Measurements from ENCODE around the gene TNNI2.

Gene TNNI2

DNA sequence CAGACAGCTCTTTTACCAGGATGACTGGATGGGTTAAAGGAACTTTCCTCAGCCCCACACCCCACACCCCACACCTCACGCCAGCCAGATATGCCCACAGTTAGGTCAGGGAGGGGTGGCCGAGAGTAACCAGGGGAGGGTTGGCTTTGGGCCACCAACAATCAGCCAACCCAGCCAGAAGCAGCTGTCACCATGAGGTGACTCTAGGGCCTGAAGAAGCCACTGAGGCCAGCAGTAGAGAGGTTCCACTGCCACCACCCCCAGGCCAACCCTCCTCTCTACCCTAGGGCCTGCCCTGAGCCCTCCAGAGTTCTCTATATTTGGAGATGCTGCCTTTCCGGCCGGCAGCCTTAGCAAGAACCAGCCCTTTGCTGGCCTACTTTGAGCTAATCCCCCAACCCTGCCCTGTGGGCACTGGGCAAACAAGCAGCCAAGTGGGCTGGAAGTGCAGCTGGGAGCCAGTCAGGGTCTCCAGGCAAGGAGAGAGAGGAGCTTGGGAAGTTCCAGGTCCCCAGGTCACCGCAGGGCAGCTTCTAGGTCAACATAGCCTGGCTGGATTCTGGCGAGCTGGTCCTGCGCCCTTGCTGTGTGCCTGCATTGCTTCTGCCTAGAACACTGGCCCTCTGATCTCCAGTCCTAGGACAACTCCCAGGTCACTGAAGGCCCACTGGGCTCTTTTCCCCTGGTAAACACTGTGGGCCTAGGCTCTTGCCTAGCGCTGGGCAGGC is 16.0 kb upstream of the TNNI2 start:
- no peak for DNase-seq

GRCh38 chr11:1823376-1824220 is 15.2 kb upstream of the TNNI2 start:
- DNase-seq = no peak

DNA sequence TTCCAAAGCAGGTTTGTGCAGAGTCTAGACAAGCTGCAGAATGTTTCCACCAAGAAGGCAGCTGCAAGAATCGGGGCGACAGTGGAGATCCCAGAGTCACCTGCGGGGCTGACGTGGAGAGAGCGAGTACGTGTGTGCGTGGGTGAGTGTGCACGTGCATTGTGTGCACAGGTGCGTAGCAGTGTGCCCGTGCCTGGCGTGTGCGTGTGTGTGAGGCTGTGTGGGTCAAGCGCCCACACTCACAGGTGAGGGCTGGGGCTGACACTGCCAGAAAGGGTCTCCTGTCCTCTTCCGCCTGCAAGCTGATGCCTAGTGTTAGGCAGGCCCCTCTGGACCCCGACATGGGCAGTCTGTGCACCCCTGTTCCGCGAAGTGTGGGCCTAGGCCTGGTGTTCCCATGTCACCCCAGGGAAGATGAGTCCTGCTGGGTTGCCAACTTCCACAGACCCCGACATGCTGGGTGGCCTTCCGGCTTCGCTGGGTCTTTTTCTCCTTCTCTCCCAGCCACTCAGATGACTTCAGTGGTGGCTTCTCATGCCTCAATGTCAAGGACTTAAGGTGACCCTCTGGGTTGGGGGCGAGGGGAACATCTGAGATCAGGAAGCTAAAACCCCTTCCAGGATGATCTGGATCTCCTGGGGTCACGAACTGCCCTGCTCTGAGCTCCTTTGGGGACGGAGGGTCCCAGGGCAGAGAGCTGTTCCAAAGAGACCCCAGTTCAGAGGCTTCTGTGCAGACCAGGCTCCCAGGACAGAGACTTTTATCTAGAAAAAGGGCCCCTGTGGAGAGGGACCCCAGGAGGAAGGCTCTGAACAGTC is 14.4 kb upstream of the TNNI2 start:
- no peak for DNase-seq

DNA sequence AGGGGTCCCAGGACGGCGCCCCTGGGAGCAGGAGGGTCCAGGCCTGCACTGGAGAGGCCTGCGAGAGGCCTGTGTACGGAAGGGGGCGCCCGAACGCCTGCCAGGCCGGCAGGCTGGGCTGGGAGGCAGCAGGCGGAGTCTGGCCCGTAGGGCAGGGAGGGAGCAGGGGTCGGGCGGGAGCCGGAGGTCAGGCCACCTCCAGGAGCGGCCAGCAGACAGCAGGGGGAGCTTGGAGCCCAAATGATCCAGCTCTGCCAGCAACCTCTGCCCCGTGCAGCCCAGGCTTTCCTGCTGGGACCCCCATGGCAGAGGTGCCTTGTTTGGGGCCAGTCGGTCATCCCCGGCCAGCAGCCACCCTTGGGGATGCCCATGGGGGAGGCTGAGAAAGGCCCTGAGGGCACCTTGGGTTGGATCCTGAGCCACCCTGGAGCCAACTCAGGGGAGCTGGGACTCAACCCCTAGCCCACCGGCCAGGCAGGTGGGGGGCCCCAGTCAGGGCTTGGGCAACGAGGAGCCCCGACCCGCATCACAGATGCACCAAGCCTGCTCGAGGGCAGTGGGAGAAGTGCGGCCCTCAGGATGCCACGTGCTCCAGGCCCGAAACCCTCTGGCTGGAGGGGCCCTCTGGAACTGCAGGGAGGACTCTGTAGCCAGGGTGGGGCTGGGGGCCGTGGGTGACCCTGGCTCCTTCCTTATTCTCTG is 13.6 kb upstream of the TNNI2 start:
- no peak for DNase-seq

DNA sequence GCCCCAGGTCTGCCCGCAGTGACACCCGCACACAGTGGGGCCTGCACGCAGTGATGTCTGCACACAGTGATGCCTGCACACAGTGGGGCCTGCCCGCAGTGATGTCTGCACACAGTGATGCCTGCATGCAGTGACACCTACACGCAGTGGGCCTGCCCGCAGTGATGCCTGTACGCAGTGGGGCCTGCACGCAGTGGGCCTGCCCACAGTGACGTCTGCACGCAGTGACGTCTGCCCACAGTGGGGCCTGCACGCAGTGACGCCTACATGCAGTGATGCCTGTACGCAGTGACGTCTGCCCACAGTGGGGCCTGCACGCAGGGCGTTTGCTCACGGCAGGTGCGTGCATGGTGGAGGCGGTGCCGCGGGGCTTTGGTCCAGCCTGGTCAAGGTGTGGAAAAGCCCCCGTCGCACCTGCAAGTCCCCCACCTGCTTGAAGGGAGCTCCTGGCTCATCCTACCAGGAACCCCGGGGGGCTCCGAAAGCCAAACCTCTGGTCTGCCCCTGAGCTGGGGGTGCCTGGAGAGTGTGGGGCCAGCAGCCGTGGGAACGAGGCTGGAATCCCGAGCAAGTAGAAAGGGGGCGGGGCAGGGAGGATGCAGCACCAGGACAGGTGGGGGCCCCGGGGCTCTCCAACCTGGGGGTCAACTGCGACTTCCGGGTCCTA is 12.9 kb upstream of the TNNI2 start:
- DNase-seq = no peak

DNA sequence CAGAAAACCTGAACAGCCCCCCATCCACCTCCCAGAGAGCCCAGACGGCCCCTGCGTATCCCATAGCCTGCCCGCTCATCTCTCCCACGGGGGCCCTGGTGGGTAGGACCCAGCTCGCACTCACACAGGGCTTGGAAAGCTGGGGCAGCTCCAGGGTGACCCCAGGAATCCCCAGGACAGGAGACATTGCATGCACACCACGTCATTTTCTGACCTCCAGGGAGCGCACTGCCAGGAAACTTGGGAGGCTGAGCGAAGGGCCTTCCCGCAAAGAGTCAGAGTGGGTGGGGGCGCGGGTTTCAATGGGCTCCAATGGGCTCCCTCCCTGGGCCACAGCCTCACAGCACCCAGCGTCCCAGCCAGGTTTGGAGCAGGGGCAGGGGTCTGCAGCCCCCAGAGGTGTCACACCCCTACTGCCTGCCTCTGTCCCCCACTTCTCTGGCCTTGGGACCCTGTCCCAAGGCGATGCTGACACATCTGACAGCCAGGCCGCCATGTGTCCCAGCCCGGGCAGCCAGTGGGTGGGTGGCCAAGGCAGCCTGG is 12.2 kb upstream of the TNNI2 start:
- DNase-seq = no peak

GRCh38 chr11:1827095-1827813 is 11.5 kb upstream of the TNNI2 start:
- no peak for DNase-seq

- DNase-seq = no peak
Observed at GRCh38 chr11:1827931-1828330, 10.8 kb upstream of the TNNI2 start.

DNA sequence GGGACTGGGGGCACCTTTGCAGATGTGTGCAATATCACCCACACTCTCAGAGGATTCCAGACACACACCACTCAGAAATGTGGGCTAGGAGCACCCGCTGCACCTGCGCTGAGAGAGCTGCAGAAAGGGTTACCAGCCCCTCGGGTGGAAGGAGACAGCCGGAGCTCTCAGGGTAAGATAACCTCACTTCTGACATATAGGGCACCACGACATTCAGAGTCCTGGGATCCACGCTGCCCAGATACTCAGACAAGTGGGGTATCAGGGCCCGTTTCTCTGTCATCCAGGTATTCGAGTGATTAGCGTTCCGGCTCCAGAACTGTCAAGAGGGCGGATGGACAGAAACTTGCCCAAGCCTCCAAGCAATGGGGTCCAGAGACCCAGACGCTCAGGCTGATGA is 10.2 kb upstream of the TNNI2 start:
- DNase-seq = no peak

GRCh38 chr11:1829039-1829820 is 9.6 kb upstream of the TNNI2 start:
- DNase-seq = no peak

DNA sequence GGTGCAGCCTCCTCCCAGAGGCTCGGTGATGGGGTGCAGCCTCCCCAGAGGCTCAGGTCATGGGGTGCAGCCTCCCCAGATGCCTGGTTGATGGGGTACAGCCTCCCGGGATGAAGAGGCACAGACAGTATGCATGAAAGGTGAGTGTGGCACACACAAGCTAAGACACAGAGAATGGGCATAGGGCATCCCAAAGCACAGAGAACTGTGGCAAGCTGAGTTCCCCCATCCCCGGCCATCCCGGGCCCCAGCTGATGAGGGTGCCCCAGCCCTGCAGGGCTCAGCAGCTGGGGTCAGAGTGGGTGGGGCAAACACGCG is 8.8 kb upstream of the TNNI2 start:
- no peak for DNase-seq

DNA sequence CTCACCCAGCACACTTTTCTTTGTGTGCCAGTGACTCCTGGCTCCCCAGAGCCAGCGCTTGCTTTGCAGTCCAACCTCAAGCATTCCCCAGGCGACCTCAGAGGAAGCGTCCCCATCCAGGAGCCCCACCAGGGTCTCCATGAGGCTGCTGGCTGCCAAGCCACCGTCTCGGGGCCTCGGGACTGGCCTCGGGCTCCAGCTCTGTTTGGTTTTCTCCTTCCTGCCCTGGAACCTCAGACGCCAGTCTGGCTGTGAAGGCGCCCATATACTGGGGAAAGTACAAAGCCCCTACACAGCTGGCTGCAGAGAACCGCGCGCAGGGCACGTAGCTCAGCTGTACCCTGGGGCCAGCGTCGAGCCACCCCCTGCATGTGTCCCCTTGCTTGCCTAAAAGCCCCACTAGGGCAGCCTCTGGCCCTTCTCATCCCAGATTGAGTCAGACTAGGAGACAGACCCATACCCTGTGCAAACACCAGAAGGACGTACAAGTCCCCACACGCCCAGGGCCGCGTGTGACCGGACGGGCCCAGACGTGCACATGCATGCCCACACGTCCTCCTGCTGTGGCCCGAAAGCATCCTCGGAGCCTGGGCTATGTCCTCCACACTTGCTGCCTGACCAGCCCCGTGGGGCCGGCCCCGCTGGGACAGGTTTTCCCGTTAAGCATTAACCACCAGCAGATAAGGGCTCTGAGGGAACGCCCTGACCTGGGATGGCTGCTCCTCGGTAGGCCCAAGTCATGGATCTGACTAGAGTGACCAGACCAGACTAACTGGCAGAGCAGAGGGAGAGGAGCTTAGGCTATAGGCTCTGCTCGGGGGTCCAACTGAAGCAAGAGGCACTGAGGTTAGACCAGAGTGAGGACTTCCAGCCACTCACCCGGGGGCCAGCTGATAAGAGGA is 8.2 kb upstream of the TNNI2 start:
- DNase-seq = no peak

DNA sequence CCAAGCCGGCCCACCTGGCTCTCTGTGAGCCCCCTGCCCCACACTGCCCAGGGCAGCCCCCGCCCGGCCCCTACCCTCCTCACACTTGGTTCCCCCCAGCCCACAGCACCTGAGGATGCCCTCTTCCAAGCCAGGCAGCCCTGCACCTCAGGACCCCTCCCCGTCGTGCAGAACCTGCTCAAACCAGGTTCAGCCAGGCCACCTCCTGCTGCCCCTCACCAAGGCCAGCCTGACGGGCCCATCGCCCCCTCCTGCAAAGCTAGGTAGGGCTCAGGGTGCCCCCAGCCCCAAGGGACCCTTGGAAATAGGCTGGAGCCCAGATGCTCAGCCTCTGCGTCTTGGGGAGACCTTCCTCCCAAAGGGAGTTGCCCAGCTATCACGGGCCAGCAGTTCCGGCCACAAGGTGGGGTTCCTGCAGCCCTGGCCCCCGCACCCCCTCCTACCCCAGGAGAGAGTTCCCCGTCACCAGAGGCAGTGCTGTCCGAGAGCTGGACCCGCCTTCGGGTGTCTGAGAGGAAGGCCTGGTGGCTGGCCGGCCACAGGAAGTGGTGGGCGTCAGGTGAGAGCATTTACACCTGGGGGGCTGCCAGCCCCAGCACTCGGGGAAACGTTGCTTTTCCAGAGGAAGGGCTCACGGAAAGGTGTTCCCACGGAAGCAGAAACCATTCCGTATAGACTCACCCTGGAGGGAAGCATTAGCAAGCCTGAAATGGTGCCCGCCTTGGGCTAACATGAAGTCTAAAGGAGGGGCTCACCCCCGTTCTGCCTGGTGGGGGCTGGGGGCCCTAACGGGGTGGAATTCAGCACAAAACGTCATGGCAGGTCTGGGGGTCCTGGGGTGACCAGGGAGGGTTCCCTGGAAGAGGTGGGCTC is 7.2 kb upstream of the TNNI2 start:
- DNase-seq = no peak

- DNase-seq = peak; percentile 4
Observed at GRCh38 chr11:1832211-1832919, 6.4 kb upstream of the TNNI2 start.

GRCh38 chr11:1832920-1833295 is 5.9 kb upstream of the TNNI2 start:
- no peak for DNase-seq

GRCh38 chr11:1834062-1834610 is 4.6 kb upstream of the TNNI2 start:
- DNase-seq = no peak

All from GOT3 (cell line).